Right lobe of liver (tissue), 6 donors: ENCODE results near the gene RMP24.

Experiments used
- ATAC-seq, 4 donors: fragments of 200-7000 bp; cut with Tn5 transposase; one replicate each; pipeline ENCODE4 v1.9.1; 2020; ENCODE audit warnings: mild to moderate bottlenecking in 4 of 4, moderate library complexity in 4 of 4
- DNase-seq, 3 donors: peaks; one replicate each; pipeline ENCODE4 v3.0.0-alpha.2; 2020
- H3K27ac ChIP-seq, 3 donors: fragments of 200-600 bp; one replicate each; pipeline ENCODE4 v1.8.0; 2022
- H3K27me3 ChIP-seq, 2 donors: fragments of 200-600 bp; one replicate each; pipeline ENCODE4 v1.8.0; 2022
- H3K36me3 ChIP-seq, 4 donors: fragments of 200-600 bp; sonication (generic) in 1 of 4; one replicate each; pipeline versions ENCODE4 v1.5.1 to v1.8.0; 2017 to 2022; ENCODE audit warnings: control low read depth in 1 of 4
- H3K4me1 ChIP-seq, 4 donors: fragments of 200-600 bp; sonication (generic) in 1 of 4; one replicate each; pipeline versions ENCODE4 v1.5.1 to v1.8.0; 2017 to 2022; ENCODE audit warnings: control low read depth in 1 of 4
- H3K4me3 ChIP-seq, 3 donors: fragments of 200-600 bp; one replicate each; pipeline ENCODE4 v1.8.0; 2022
- H3K9me3 ChIP-seq, 4 donors: fragments of 200-600 bp; sonication (generic) in 1 of 4; one replicate each; pipeline versions ENCODE4 v1.5.1 to v1.8.0; 2017 to 2022; ENCODE audit warnings: control low read depth in 1 of 4
- CTCF ChIP-seq, 4 donors: fragments of 200-600 bp in 3 of 4; fragments of 450-650 bp in 1 of 4; IDR thresholded peaks; one replicate each; pipeline versions ENCODE4 v1.5.1 to v1.8.0; 2016 to 2022; ENCODE audit warnings: antibody characterized with exemption in 4 of 4, mild to moderate bottlenecking in 2 of 4
- POLR2A ChIP-seq: fragments of 450-650 bp; IDR thresholded peaks from one replicate; pipeline ENCODE4 v1.6.1; 2017; ENCODE audit warnings: antibody characterized with exemption, mild to moderate bottlenecking
- WGBS: methylation state at CpG from one replicate; pipeline ENCODE4 v1.1.6; 2018; ENCODE audit warnings: low coverage, low lambda C conversion rate; ENCODE audit not compliant: insufficient coverage; ENCODE audit errors: missing lambda C conversion rate; 5-methylcytosine and 5-hydroxymethylcytosine counted together
- intact Hi-C, 2 donors: fragments of 100-400 bp; cut with DNase I; formaldehyde crosslinking; loops; one replicate each; pipeline versions ENCODE4 v1.11.2 to v1.14.1; 2022
- donor health status: DM: no; HTN: yes; CAD: no.
- donor health status: DM: no; HTN: no; CAD: no.
- donor health status: DM: no; HTN: no; CAD: no.
- donor health status: DM: no; HTN: yes; CAD: no.
- donor health status: DM: no; HTN: yes; CAD: no.

RMP24 gene

GRCh38 chr18:35972197-35973000, at the start of gene RMP24:
Gene RMP24 (plus strand): TSS chr18:35972679.
- peak within 1 kb of the TSS; percentile 71 to 90 (median 81) for H3K27ac ChIP-seq
- peaks cover 0 to 24% (median 1%) of the 10 kb centered on the region in 4 donors for H3K36me3 ChIP-seq
- intact Hi-C loops, result no loop called here
- H3K27me3 ChIP-seq, result no peaks in the 10 kb centered on the region
- TF ChIP-seq POLR2A (peak; percentile 76), CTCF (IDR thresholded peaks at IDR 0.05) (no peak)
- 0% methylated on average over 18 of the region's 73 CpGs for WGBS
- peaks cover 0 to 10% (median 0%) of the 10 kb centered on the region in 4 donors for H3K4me1 ChIP-seq
- peak; percentile 94 to 97 (median 97) for DNase-seq
- H3K9me3 ChIP-seq, result no peaks in the 10 kb centered on the region
- peak within 1 kb of the TSS; percentile 85 to 89 (median 88) for H3K4me3 ChIP-seq
- ATAC-seq, result peak; percentile 97 to 98 (median 98)

GRCh38 chr18:35923939-35924684, 48.4 kb upstream of the RMP24 start:
- ATAC-seq (no peak), DNase-seq (no peak)
- Histone ChIP-seq H3K36me3 (no peaks in the 10 kb centered on the region), H3K27ac (no peak overlapping the region), H3K9me3 (no peaks in the 10 kb centered on the region), H3K4me1 (no peaks in the 10 kb centered on the region), H3K4me3 (no peak overlapping the region), H3K27me3 (no peaks in the 10 kb centered on the region)
- intact Hi-C loops, result no loop called here
- TF ChIP-seq CTCF (IDR thresholded peaks at IDR 0.05) (no peak), POLR2A (no peak)
- WGBS, result 38% methylated on average over 4 of the region's 4 CpGs

GRCh38 chr18:35926884-35927283, 45.6 kb upstream of the RMP24 start:
- Histone ChIP-seq H3K27me3 (no peaks in the 10 kb centered on the region), H3K9me3 (peaks cover 0 to 5% (median 0%) of the 10 kb centered on the region in 4 donors), H3K4me3 (no peak overlapping the region), H3K27ac (no peak overlapping the region), H3K36me3 (no peaks in the 10 kb centered on the region), H3K4me1 (no peaks in the 10 kb centered on the region)
- no peak for ATAC-seq
- WGBS, result 65% methylated on average over 9 of the region's 11 CpGs
- TF ChIP-seq POLR2A, result no peak
- intact Hi-C loops, result no loop called here
- no peak for DNase-seq

- intact Hi-C loops, result no loop called here
- Histone ChIP-seq H3K36me3 (no peaks in the 10 kb centered on the region), H3K27ac (no peak overlapping the region), H3K27me3 (no peaks in the 10 kb centered on the region), H3K4me3 (no peak overlapping the region), H3K4me1 (no peaks in the 10 kb centered on the region), H3K9me3 (peaks cover 0 to 5% (median 0%) of the 10 kb centered on the region in 4 donors)
- TF ChIP-seq CTCF (IDR thresholded peaks at IDR 0.05) (no peak), POLR2A (no peak)
- DNase-seq (no peak), ATAC-seq (no peak)
- 51% methylated on average over 3 of the region's 3 CpGs for WGBS
Observed at GRCh38 chr18:35927430-35927829, 45.0 kb upstream of the RMP24 start.

DNA sequence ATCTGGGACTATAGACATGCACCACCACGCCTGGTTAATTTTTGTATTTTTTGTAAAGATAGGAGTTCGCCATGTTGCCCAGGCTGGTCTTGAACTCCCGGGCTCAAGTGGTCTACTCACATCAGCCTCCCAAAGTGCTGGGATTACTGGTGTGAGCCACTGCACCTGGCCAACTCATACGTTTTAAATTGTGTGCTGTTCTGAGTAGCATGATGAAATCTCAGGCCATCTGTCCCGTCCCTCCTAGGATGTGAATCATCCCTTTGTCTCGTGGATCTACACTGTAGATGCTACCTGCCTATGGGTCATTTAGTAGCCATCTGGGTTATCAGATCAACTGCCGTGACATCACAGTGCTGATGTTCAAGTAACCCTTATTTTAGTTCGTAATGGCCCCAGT, 38.5 kb upstream of the RMP24 start:
- H3K9me3 ChIP-seq, result peaks cover 0 to 5% (median 0%) of the 10 kb centered on the region in 4 donors
- intact Hi-C loops, result no loop called here
- H3K36me3 ChIP-seq, result no peaks in the 10 kb centered on the region
- H3K27me3 ChIP-seq, result no peaks in the 10 kb centered on the region
- H3K27ac ChIP-seq, result no peak overlapping the region
- ATAC-seq, result no peak
- TF ChIP-seq POLR2A (no peak), CTCF (IDR thresholded peaks at IDR 0.05) (no peak)
- no peak for DNase-seq
- no peaks in the 10 kb centered on the region for H3K4me1 ChIP-seq
- 47% methylated on average over 8 of the region's 8 CpGs for WGBS
- H3K4me3 ChIP-seq, result no peak overlapping the region
